A549 (cell line): ENCODE results near the gene PLEKHA1. TPM values are rescaled to one million over a fixed set of nuclear protein-coding genes. Genes with fewer than 3 reads are reported as not detected.

Experiments
- ATAC-seq, 2 experiments: fragments of 200-7000 bp in 1 of 2; fragments of >200 bp in 1 of 2; cut with Nextera tagmentation in 1 of 2; cut with Tn5 transposase in 1 of 2; 3 replicates each; pipeline versions ENCODE4 v1.8.0 to v1.9.1; 2018 to 2020; ENCODE audit warnings: mild to moderate bottlenecking in 1 of 2, moderate library complexity in 1 of 2
- CTCF ChIA-PET: fragments of 300-600 bp; sonication (Branson Sonifier 250); formaldehyde crosslinking; extraction: SDS; loops from one replicate; lab custom pipeline; 2021; ENCODE audit warnings: antibody characterized with exemption, inconsistent platforms; lab: Yijun Ruan, JAX
- POLR2A ChIA-PET: fragments of 350-600 bp; formaldehyde crosslinking; extraction: SDS; loops from one replicate; lab custom pipeline; 2021; ENCODE audit warnings: antibody characterized with exemption, inconsistent platforms; lab: Yijun Ruan, JAX
- DNase-seq, 2 experiments: peaks; one replicate each; pipeline versions ENCODE4 v3.0.0 to v3.0.0-alpha.2; 2011 to 2016; ENCODE audit warnings: low read depth in 1 of 2, low spot score in 1 of 2
- FAIRE-seq: peaks from 2 replicates; lab custom pipeline; 2011; peaks lifted over from hg19 to GRCh38; lab: Jason Lieb, UNC
- H3K27ac ChIP-seq, 2 experiments: fragments of >200 bp; sonication (Bioruptor Twin); formaldehyde crosslinking; 3 replicates each; pipeline ENCODE4 v1.5.1; 2016 to 2017
- H3K4me1 ChIP-seq: fragments of >200 bp; sonication (Bioruptor Twin); formaldehyde crosslinking; 3 replicates; pipeline ENCODE4 v1.6.1; 2016
- H3K4me2 ChIP-seq: fragments of >200 bp; sonication (Bioruptor Twin); formaldehyde crosslinking; 3 replicates; pipeline ENCODE4 v1.6.1; 2016
- H3K4me3 ChIP-seq: fragments of >200 bp; sonication (Bioruptor Twin); formaldehyde crosslinking; 3 replicates; pipeline ENCODE4 v1.5.1; 2016
- H3K9me3 ChIP-seq: fragments of >200 bp; sonication (Bioruptor Twin); formaldehyde crosslinking; 3 replicates; pipeline ENCODE4 v1.6.1; 2016
- CBX2 ChIP-seq: fragments of 200-600 bp; sonication (generic); IDR thresholded peaks from 2 replicates; pipeline ENCODE4 v1.6.1; 2016; ENCODE audit warnings: low read depth, mild to moderate bottlenecking, borderline replicate concordance
- CBX8 ChIP-seq: fragments of 200-600 bp; sonication (generic); IDR thresholded peaks from 2 replicates; pipeline ENCODE4 v1.6.1; 2016
- CHD2 ChIP-seq: fragments of 150-350 bp; IDR thresholded peaks from 2 replicates; pipeline ENCODE4 v1.6.1; 2014; ENCODE audit warnings: low read length; ENCODE audit not compliant: partially characterized antibody
- E2F6 ChIP-seq: IDR thresholded peaks from 2 replicates; pipeline ENCODE4 v1.6.1; 2012; ENCODE audit warnings: low read depth, borderline replicate concordance
- EHF ChIP-seq: fragments of 250-450 bp; sonication (Bioruptor Pico); IDR thresholded peaks from 2 replicates; pipeline ENCODE4 v1.5.0; 2020; ENCODE audit warnings: mild to moderate bottlenecking
- ELK1 ChIP-seq: fragments of 150-350 bp; IDR thresholded peaks from 2 replicates; pipeline ENCODE4 v1.6.1; 2014; ENCODE audit warnings: low read depth, mild to moderate bottlenecking, low read length
- FOSB ChIP-seq: fragments of 250-450 bp; sonication (Bioruptor Pico); IDR thresholded peaks from 2 replicates; pipeline ENCODE4 v1.5.0; 2020; ENCODE audit warnings: mild to moderate bottlenecking, moderate library complexity
- HOXB13 ChIP-seq: fragments of 250-450 bp; sonication (Bioruptor Pico); IDR thresholded peaks from 2 replicates; pipeline ENCODE4 v1.5.0; 2020; ENCODE audit warnings: low read depth, mild to moderate bottlenecking, moderate library complexity
- JUN ChIP-seq, 2 experiments: fragments of >200 bp; sonication (Bioruptor Twin); formaldehyde crosslinking; IDR thresholded peaks; 2 replicates in 1 of 2; 3 replicates in 1 of 2; pipeline ENCODE4 v1.6.1; 2016 to 2017
- JUNB ChIP-seq: fragments of >200 bp; sonication (Bioruptor Twin); formaldehyde crosslinking; IDR thresholded peaks from 2 replicates; pipeline ENCODE4 v1.6.1; 2016
- KDM1A ChIP-seq: fragments of 200-600 bp; sonication (generic); IDR thresholded peaks from 2 replicates; pipeline ENCODE4 v1.6.1; 2016; ENCODE audit warnings: low read depth, mild to moderate bottlenecking
- MAFK ChIP-seq: fragments of 450-650 bp; IDR thresholded peaks from 2 replicates; pipeline ENCODE4 v1.6.1; 2014; ENCODE audit not compliant: partially characterized antibody
- MAZ ChIP-seq: fragments of 150-350 bp; IDR thresholded peaks from 2 replicates; pipeline ENCODE4 v1.6.1; 2014; ENCODE audit warnings: antibody characterized with exemption, low read depth, low read length, borderline replicate concordance
- NFE2L2 ChIP-seq: fragments of 150-350 bp; conservative IDR thresholded peaks from 2 replicates; pipeline ENCODE4 v1.6.1; 2014; ENCODE audit warnings: low read length
- NR3C1 ChIP-seq: fragments of >200 bp; sonication (Bioruptor Twin); formaldehyde crosslinking; IDR thresholded peaks from 3 replicates; pipeline ENCODE4 v1.6.1; 2017
- POLR2A ChIP-seq: IDR thresholded peaks from 2 replicates; pipeline ENCODE4 v1.6.1; 2012; ENCODE audit warnings: mild to moderate bottlenecking, low read length
- RCOR1 ChIP-seq: fragments of 150-350 bp; IDR thresholded peaks from 2 replicates; pipeline ENCODE4 v1.6.1; 2014; ENCODE audit warnings: antibody characterized with exemption, low read length, low read depth
- RFX5 ChIP-seq: fragments of 450-650 bp; IDR thresholded peaks from 2 replicates; pipeline ENCODE4 v1.7.1; 2014; ENCODE audit warnings: antibody characterized with exemption, mild to moderate bottlenecking, moderate library complexity
- SREBF2 ChIP-seq: fragments of 450-650 bp; IDR thresholded peaks from 2 replicates; pipeline ENCODE4 v1.6.1; 2014; ENCODE audit warnings: mild to moderate bottlenecking, moderate library complexity
- ZC3H11A ChIP-seq: fragments of 450-650 bp; IDR thresholded peaks from 2 replicates; pipeline ENCODE4 v1.6.1; 2014; ENCODE audit warnings: antibody characterized with exemption, mild to moderate bottlenecking
- ZSCAN20 ChIP-seq: fragments of 250-450 bp; sonication (Bioruptor Pico); IDR thresholded peaks from 2 replicates; pipeline ENCODE4 v1.8.0; 2022; ENCODE audit warnings: mild to moderate bottlenecking, moderate library complexity
- WGBS: methylation state at CpG from one replicate; pipeline ENCODE4 v1.1.6; 2017; ENCODE audit errors: missing lambda C conversion rate; 5-methylcytosine and 5-hydroxymethylcytosine counted together
- polyA plus RNA-seq, 4 experiments: library from polyadenylated mRNA; depleted of rRNA in 3 of 4; stranded (reverse); fragments of >200 nt; fragmentation: RNase III in 1 of 4; extraction: RNeasy Plus Mini Kit Qiagen cat#74134 plus additional on column Dnase treatment in 1 of 4; gene quantifications; 2 replicates in 3 of 4; 3 replicates in 1 of 4; pipeline ENCODE4 v1.2.3, GENCODE V29; 2011 to 2017
- TF ChIP-seq, protein P1 (sequence below): fragments of >200 bp; sonication (Bioruptor Twin); formaldehyde crosslinking; IDR thresholded peaks from 2 replicates; pipeline ENCODE4 v1.6.1; 2016

PLEKHA1 gene
- polyA plus RNA-seq, 2 of the 4 experiments (the other 2 are of a cell fraction), result 26.7 to 62.4 TPM

DNA sequence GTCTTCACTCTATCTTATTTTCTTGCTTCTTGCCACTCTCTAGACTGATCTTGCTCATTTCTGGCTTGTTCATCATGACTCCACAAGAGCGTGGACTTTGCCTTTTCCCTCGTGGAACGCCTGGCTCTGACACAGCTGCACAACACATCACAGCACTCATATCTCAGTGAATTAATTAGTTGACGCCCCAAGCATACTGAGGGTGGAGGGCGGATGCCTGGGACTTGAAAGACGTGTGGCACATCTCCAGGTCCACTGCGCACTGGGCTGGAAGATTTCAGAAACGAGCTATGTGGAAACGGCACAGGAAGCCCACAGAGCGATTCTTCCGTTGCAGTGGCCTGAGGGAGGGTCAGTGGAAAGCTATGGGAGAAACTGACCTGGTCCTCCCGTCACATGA is 23.6 kb upstream of the PLEKHA1 start:
- POLR2A ChIA-PET, result no interaction called here
- no peak for TF ChIP-seq ZSCAN20 (CRISPR knock-in tag)
- no peak for TF ChIP-seq RCOR1
- no peak for TF ChIP-seq CBX2
- TF ChIP-seq, protein P1, sequence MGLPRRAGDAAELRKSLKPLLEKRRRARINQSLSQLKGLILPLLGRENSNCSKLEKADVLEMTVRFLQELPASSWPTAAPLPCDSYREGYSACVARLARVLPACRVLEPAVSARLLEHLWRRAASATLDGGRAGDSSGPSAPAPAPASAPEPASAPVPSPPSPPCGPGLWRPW, result no peak
- TF ChIP-seq CHD2, result no peak
- no peak for TF ChIP-seq ELK1
- no peak for TF ChIP-seq FOSB (CRISPR knock-in tag)
- no peak for TF ChIP-seq POLR2A
- TF ChIP-seq EHF, result no peak
- no peak for TF ChIP-seq NR3C1
- no peak for TF ChIP-seq E2F6
- no peak for TF ChIP-seq CBX8
- TF ChIP-seq MAFK, result no peak
- TF ChIP-seq ZC3H11A, result no peak
- TF ChIP-seq JUN (IDR thresholded peaks at IDR 0.05), result no peak
- no peak for TF ChIP-seq HOXB13 (CRISPR knock-in tag)
- no peak for TF ChIP-seq MAZ
- TF ChIP-seq JUNB, result no peak
- CTCF ChIA-PET, result interaction anchor here (1.3 to 1.8 kb wide), 2 partner anchors 52 to 215 kb away, joined by 5 to 6 read pairs; no protein-coding TSS in a partner anchor
- ATAC-seq (no peak), FAIRE-seq (no peak), DNase-seq (no peak)
- no peak overlapping the region for H3K27ac ChIP-seq
- 77% methylated on average over 12 of the region's 12 CpGs for WGBS
- no peak overlapping the region for H3K4me3 ChIP-seq
- no peak overlapping the region for H3K4me2 ChIP-seq
- peaks cover 4% of the 10 kb centered on the region; the same call in 1 of the 3 replicates for H3K9me3 ChIP-seq
- no peaks in the 10 kb centered on the region for H3K4me1 ChIP-seq

DNA sequence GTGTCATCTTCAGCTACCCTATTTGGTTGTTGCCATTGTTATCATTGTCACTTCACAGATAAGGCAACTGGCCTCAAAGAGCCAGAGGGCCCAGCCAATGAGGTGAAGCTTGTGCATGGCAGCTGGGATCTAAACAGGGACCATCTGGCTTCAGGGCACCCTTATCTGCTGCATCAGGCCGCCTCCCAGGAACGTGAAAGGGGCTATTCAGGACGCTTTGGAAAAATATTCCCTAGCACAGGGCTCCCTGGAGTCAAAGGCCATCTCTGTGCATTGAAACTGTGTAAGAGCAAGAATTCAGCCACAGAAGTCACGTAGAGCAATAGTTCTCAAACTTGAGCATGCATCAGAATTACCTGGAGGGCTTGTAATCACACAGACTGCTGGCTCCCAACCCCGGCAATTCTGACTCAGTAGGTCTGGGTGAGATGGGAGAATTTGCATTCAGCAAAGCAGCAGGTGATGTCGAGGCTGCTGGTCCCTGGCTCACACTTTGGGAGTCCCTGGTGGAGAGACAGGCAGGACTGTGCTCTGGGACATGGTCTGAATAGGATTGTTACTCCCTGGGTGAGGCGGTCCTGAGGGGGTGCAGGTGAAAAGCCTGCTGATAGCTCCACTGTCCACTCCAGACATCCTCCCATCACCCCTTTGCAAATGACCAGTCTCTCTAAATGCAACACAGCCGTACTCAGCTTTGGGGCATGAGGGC is 21.5 kb upstream of the PLEKHA1 start:
- DNase-seq, result no peak
- Histone ChIP-seq H3K4me3 (no peak overlapping the region), H3K27ac (no peak overlapping the region), H3K4me2 (no peak overlapping the region)
- no peak for FAIRE-seq
- no peak; a peak in 2 of 6 replicates for ATAC-seq
- TF ChIP-seq KDM1A, result no peak
- no peak for TF ChIP-seq NFE2L2
- no peak for TF ChIP-seq RCOR1
- TF ChIP-seq ELK1, result no peak
- TF ChIP-seq HOXB13 (CRISPR knock-in tag), result no peak
- TF ChIP-seq JUN (IDR thresholded peaks at IDR 0.05), result no peak
- no peak for TF ChIP-seq JUNB
- TF ChIP-seq SREBF2, result no peak
- TF ChIP-seq MAZ, result no peak
- TF ChIP-seq, protein P1, result no peak
- no peak for TF ChIP-seq RFX5
- TF ChIP-seq, all 56 proteins: peak for 0
- Histone ChIP-seq H3K9me3 (no peaks in the 10 kb centered on the region), H3K4me1 (no peaks in the 10 kb centered on the region)
- WGBS, result 52% methylated on average over 8 of the region's 8 CpGs
- POLR2A ChIA-PET, result no interaction called here
- CTCF ChIA-PET, result interaction anchor here (0.7 to 5.2 kb wide), 5 partner anchors 10 to 212 kb away, joined by 3 to 38 read pairs (median 4); no protein-coding TSS in a partner anchor
